DLD1 (cell line): Measurements from ENCODE around the gene ASTN2.

Experiments used
- in situ Hi-C: cut with HindIII; loops from 2 replicates; pipeline ENCODE4 v1.10.0; 2017; ENCODE audit warnings: low sequenced_read_pairs

The ASTN2 gene

GRCh38 chr9:116604251-116604650, 810.6 kb downstream of the ASTN2 start:
- in situ Hi-C loops: no loop called here

- in situ Hi-C loops: no loop called here
Measured at GRCh38 chr9:116599342-116599884, 815.4 kb downstream of the ASTN2 start.

- in situ Hi-C loops: no loop called here
Measured at GRCh38 chr9:116596646-116597045, 818.2 kb downstream of the ASTN2 start.

- in situ Hi-C loops: no loop called here
Measured at GRCh38 chr9:116594547-116594946, 820.3 kb downstream of the ASTN2 start.

GRCh38 chr9:116592970-116593369, 821.9 kb downstream of the ASTN2 start:
- in situ Hi-C loops: no loop called here

GRCh38 chr9:116589392-116590354, 825.2 kb downstream of the ASTN2 start:
- in situ Hi-C loops: no loop called here

- in situ Hi-C loops: no loop called here
Measured at GRCh38 chr9:116587919-116588318, 826.9 kb downstream of the ASTN2 start.

GRCh38 chr9:116585896-116586295, 829.0 kb downstream of the ASTN2 start:
- in situ Hi-C loops: no loop called here

- in situ Hi-C loops: no loop called here
Measured at GRCh38 chr9:116585204-116585603, 829.7 kb downstream of the ASTN2 start.

- in situ Hi-C loops: no loop called here
Measured at GRCh38 chr9:116580853-116581252, 834.0 kb downstream of the ASTN2 start.

- in situ Hi-C loops: no loop called here
Measured at GRCh38 chr9:116576386-116576785, 838.5 kb downstream of the ASTN2 start.

GRCh38 chr9:116574027-116574679, 840.7 kb downstream of the ASTN2 start:
- in situ Hi-C loops: no loop called here

GRCh38 chr9:116572095-116572748, 842.6 kb downstream of the ASTN2 start:
- in situ Hi-C loops: no loop called here

GRCh38 chr9:116569111-116569510, 845.7 kb downstream of the ASTN2 start:
- in situ Hi-C loops: no loop called here

- in situ Hi-C loops: no loop called here
Measured at GRCh38 chr9:116566677-116567488, 848.0 kb downstream of the ASTN2 start.

GRCh38 chr9:116565986-116566385, 848.9 kb downstream of the ASTN2 start:
- in situ Hi-C loops: no loop called here

- in situ Hi-C loops: no loop called here
Measured at GRCh38 chr9:116564266-116564793, 850.5 kb downstream of the ASTN2 start.

GRCh38 chr9:116558818-116559540, 855.9 kb downstream of the ASTN2 start:
- in situ Hi-C loops: no loop called here

- in situ Hi-C loops: no loop called here
Measured at GRCh38 chr9:116558035-116558434, 856.8 kb downstream of the ASTN2 start.
